Heart right ventricle (tissue), 16 donors: ENCODE data around the gene MLLT3. TPM values are rescaled to one million over a fixed set of nuclear protein-coding genes. Genes with fewer than 3 reads are reported as not detected.
A peak's percentile ranks its signal among the peaks of the same experiment; 100 is the strongest.

Experiments
- ATAC-seq, 8 donors: fragments of 200-7000 bp; cut with Tn5 transposase; one replicate each; pipeline ENCODE4 v1.9.1; 2020; ENCODE audit warnings: mild to moderate bottlenecking in 8 of 8, moderate library complexity in 8 of 8, moderate number of reproducible peaks in 1 of 8
- DNase-seq, 2 donors: peaks; one replicate each; pipeline ENCODE4 v3.0.0-alpha.2; 2020
- H3K27ac ChIP-seq, 10 donors: fragments of 200-600 bp; sonication (generic) in 2 of 10; one replicate each; pipeline versions ENCODE4 v1.5.0 to v1.8.0; 2020 to 2022; ENCODE audit warnings: mild to moderate bottlenecking in 3 of 10
- H3K27me3 ChIP-seq, 7 donors: fragments of 200-600 bp; one replicate each; pipeline ENCODE4 v1.8.0; 2021 to 2022; ENCODE audit warnings: mild to moderate bottlenecking in 2 of 7
- H3K36me3 ChIP-seq, 9 donors: fragments of 200-600 bp; sonication (generic) in 1 of 9; one replicate each; pipeline versions ENCODE4 v1.5.0 to v1.8.0; 2020 to 2022; ENCODE audit warnings: mild to moderate bottlenecking in 2 of 9
- H3K4me1 ChIP-seq, 9 donors: fragments of 200-600 bp; sonication (generic) in 1 of 9; one replicate each; pipeline versions ENCODE4 v1.5.0 to v1.8.0; 2020 to 2022; ENCODE audit warnings: mild to moderate bottlenecking in 4 of 9
- H3K4me3 ChIP-seq, 10 donors: fragments of 200-600 bp; sonication (generic) in 2 of 10; one replicate each; pipeline versions ENCODE4 v1.5.0 to v1.8.0; 2020 to 2022; ENCODE audit warnings: mild to moderate bottlenecking in 7 of 10, moderate library complexity in 2 of 10
- H3K9me3 ChIP-seq, 11 donors: fragments of 200-600 bp in 10 of 11; sonication (generic) in 2 of 11; one replicate each; pipeline versions ENCODE4 v1.5.0 to v1.8.0; 2013 to 2022; ENCODE audit warnings: mild to moderate bottlenecking in 2 of 11, control low read depth in 1 of 11, moderate library complexity in 1 of 11
- CTCF ChIP-seq, 9 donors: fragments of 200-600 bp; sonication (generic) in 2 of 9; IDR thresholded peaks; one replicate each; pipeline versions ENCODE4 v1.5.0 to v1.8.0; 2021 to 2022; ENCODE audit warnings: antibody characterized with exemption in 9 of 9, mild to moderate bottlenecking in 5 of 9, moderate library complexity in 1 of 9
- WGBS, 2 donors: extraction: QIAGEN DNeasy Blood & Tissue Kit; methylation state at CpG; one replicate each; pipeline ENCODE4 v1.1.7; 2013; ENCODE audit warnings: inconsistent platforms in 1 of 2; 5-methylcytosine and 5-hydroxymethylcytosine counted together
- intact Hi-C, 10 donors: fragments of 100-400 bp; cut with DNase I; formaldehyde crosslinking; loops; one replicate each; pipeline versions ENCODE4 v1.11.1 to v1.14.2; 2022
- polyA plus RNA-seq, 2 donors: library from polyadenylated mRNA; stranded (reverse); fragments of 200-250 nt; gene quantifications; one replicate each; pipeline ENCODE4 v1.2.3, GENCODE V29; 2013
- total RNA-seq, 10 donors: library from RNA; stranded (reverse); fragmentation: NEBNext Ultra II Directional in 3 of 10; extraction: Animal tissue kit (Norgen Biotek cat#: 25700) in 3 of 10; gene quantifications; one replicate each; pipeline versions ENCODE4 v1.2.1 to v1.2.4, GENCODE V29; 2021 to 2023
- donor health status: Arrhythmogenic right ventricular cardiomyopathy.
- donor health status: ischemic (EF 13 %, LVEDD 7.1; RV severe dilation, severe dysfunction).
- donor health status: healthy with polysubstance abuse.
- donor health status: DM: no; HTN: yes; CAD: no.
- donor health status: DM: no; HTN: no; CAD: no.
- donor health status: ischemic (EF 25% LVEDD 6.9; RV normal size, moderate dysfunction).
- donor health status: ischemic (EF 25% LVEDD 5.7; RV mildly dilated, moderate dysfunction).
- donor health status: healthy.
- donor health status: DM: yes; HTN: yes; CAD: no.
- donor health status: Ischemic cardiomyopathy.
- donor health status: ischemic (EF 35%, LVEDD 5.7; RV mildly dilated, moderate dysfunction).
- donor health status: nonischemic (EF 11% LVEDD 7.7; RV severe dilation, severe dysfunction).
- donor health status: DM: yes; HTN: yes; CAD: no.
- donor health status: PGD.
- donor health status: ischemic (EF 29% LVEDD 5.4; RV normal size, mild dysfunction).
- donor health status: nonischemic (EF 23%, LVEDD 6.1; RV moderate dilation, normal function).

Gene MLLT3
- total and polyA plus RNA-seq, 12 donors, result 4.3 to 22.7 (median 13.5) TPM

- no peak for DNase-seq
- H3K27ac ChIP-seq, result no peak overlapping the region
- ATAC-seq, result no peak
- no peaks in the 10 kb centered on the region for H3K27me3 ChIP-seq
- H3K4me3 ChIP-seq, result no peak overlapping the region
- H3K4me1 ChIP-seq, result peaks cover 0 to 7% (median 0%) of the 10 kb centered on the region in 9 donors
- 54 to 69% methylated on average over 4 of the region's 4 CpGs for WGBS, 2 donors
- no peak for TF ChIP-seq CTCF (IDR thresholded peaks at IDR 0.05)
- intact Hi-C loops, result no loop called here
- no peaks in the 10 kb centered on the region for H3K9me3 ChIP-seq
- H3K36me3 ChIP-seq, result no peaks in the 10 kb centered on the region
Observed at GRCh38 chr9:20486552-20486951, 135.7 kb downstream of the MLLT3 start.

DNA sequence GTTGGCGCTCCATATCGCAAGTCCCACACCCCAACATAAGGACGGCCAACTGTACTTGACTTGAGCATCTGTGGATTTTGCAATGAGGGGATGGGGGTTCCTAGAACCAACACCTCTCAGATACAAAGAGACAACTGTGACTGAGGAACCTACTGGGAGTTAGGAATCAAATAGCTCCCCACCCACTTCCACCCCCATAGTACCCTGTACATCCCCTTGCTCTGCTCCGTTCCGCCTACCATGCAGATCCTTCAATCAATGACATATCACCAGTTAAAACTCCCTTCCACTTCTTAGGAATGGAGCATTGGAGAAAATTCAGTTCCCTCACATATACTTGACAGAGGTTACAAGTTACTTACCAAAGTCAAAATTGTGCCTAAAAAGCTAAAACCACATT is 140.9 kb downstream of the MLLT3 start:
- Histone ChIP-seq H3K27me3 (no peaks in the 10 kb centered on the region), H3K9me3 (no peaks in the 10 kb centered on the region), H3K27ac (no peak overlapping the region), H3K4me3 (no peak overlapping the region), H3K4me1 (peaks cover 0 to 34% (median 20%) of the 10 kb centered on the region in 9 donors), H3K36me3 (no peaks in the 10 kb centered on the region)
- intact Hi-C loops, result no loop called here
- WGBS, 2 donors, result 98% methylated on average over 5 of the region's 5 CpGs
- ATAC-seq, result no peak
- TF ChIP-seq CTCF (IDR thresholded peaks at IDR 0.05), result no peak
- DNase-seq, result no peak

DNA sequence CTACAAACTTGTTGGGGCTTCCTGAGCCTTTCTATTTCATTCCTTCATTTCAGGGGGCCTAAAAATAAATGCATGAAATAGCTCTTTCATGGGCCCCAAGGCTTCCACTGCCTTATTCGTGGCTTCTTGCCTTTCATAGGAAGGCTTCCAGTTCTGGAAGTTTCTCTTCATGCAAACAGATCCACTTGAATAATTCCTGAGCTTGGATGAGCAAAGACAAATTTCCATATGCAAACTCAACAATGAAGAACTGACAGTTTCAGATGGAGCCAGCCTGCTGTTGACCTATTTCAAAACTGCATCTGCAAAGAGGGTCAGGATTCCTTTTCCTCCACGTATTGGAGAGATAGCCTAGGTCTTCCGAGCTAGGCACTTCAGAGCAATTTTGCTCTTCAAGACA is 142.1 kb downstream of the MLLT3 start:
- intact Hi-C loops, result no loop called here

GRCh38 chr9:20479419-20480155 is 142.7 kb downstream of the MLLT3 start:
- intact Hi-C loops, result loop anchor here in 3 of 10 donors (5.0 to 10.0 kb wide), 4 partner anchors 33 to 145 kb away; partner anchors contain the start of gene MLLT3 (in 2 of the 3)
- TF ChIP-seq CTCF (IDR thresholded peaks at IDR 0.05), result no peak
- Histone ChIP-seq H3K9me3 (no peaks in the 10 kb centered on the region), H3K36me3 (no peaks in the 10 kb centered on the region), H3K27me3 (no peaks in the 10 kb centered on the region), H3K4me3 (no peak overlapping the region), H3K27ac (peak overlapping the region in 1 of 10 donors; percentile 19), H3K4me1 (peaks cover 0 to 40% (median 25%) of the 10 kb centered on the region in 9 donors)
- DNase-seq, result no peak
- WGBS, 2 donors, result 80 to 90% methylated on average over 2 of the region's 2 CpGs
- ATAC-seq, result no peak

More for the DNA sequence above, 142.1 kb downstream of the MLLT3 start:
- Histone ChIP-seq H3K27me3 (no peaks in the 10 kb centered on the region), H3K36me3 (no peaks in the 10 kb centered on the region), H3K9me3 (no peaks in the 10 kb centered on the region), H3K4me3 (no peak overlapping the region), H3K4me1 (peaks cover 0 to 40% (median 24%) of the 10 kb centered on the region in 9 donors), H3K27ac (no peak overlapping the region)
- 80 to 89% methylated on average over 3 of the region's 3 CpGs for WGBS, 2 donors
- no peak for TF ChIP-seq CTCF (IDR thresholded peaks at IDR 0.05)
- ATAC-seq (no peak), DNase-seq (no peak)
